Heart right ventricle (tissue), 16 donors: Measurements from ENCODE around the gene LPA. TPM values are rescaled to one million over a fixed set of nuclear protein-coding genes. Genes with fewer than 3 reads are reported as not detected.

ENCODE experiments used
- ATAC-seq, 8 donors: fragments of 200-7000 bp; cut with Tn5 transposase; one replicate each; pipeline ENCODE4 v1.9.1; 2020; ENCODE audit warnings: mild to moderate bottlenecking in 8 of 8, moderate library complexity in 8 of 8, moderate number of reproducible peaks in 1 of 8
- DNase-seq, 2 donors: peaks; one replicate each; pipeline ENCODE4 v3.0.0-alpha.2; 2020
- H3K27ac ChIP-seq, 10 donors: fragments of 200-600 bp; sonication (generic) in 2 of 10; one replicate each; pipeline versions ENCODE4 v1.5.0 to v1.8.0; 2020 to 2022; ENCODE audit warnings: mild to moderate bottlenecking in 3 of 10
- H3K27me3 ChIP-seq, 7 donors: fragments of 200-600 bp; one replicate each; pipeline ENCODE4 v1.8.0; 2021 to 2022; ENCODE audit warnings: mild to moderate bottlenecking in 2 of 7
- H3K36me3 ChIP-seq, 9 donors: fragments of 200-600 bp; sonication (generic) in 1 of 9; one replicate each; pipeline versions ENCODE4 v1.5.0 to v1.8.0; 2020 to 2022; ENCODE audit warnings: mild to moderate bottlenecking in 2 of 9
- H3K4me1 ChIP-seq, 9 donors: fragments of 200-600 bp; sonication (generic) in 1 of 9; one replicate each; pipeline versions ENCODE4 v1.5.0 to v1.8.0; 2020 to 2022; ENCODE audit warnings: mild to moderate bottlenecking in 4 of 9
- H3K4me3 ChIP-seq, 10 donors: fragments of 200-600 bp; sonication (generic) in 2 of 10; one replicate each; pipeline versions ENCODE4 v1.5.0 to v1.8.0; 2020 to 2022; ENCODE audit warnings: mild to moderate bottlenecking in 7 of 10, moderate library complexity in 2 of 10
- H3K9me3 ChIP-seq, 11 donors: fragments of 200-600 bp in 10 of 11; sonication (generic) in 2 of 11; one replicate each; pipeline versions ENCODE4 v1.5.0 to v1.8.0; 2013 to 2022; ENCODE audit warnings: mild to moderate bottlenecking in 2 of 11, control low read depth in 1 of 11, moderate library complexity in 1 of 11
- CTCF ChIP-seq, 9 donors: fragments of 200-600 bp; sonication (generic) in 2 of 9; IDR thresholded peaks; one replicate each; pipeline versions ENCODE4 v1.5.0 to v1.8.0; 2021 to 2022; ENCODE audit warnings: antibody characterized with exemption in 9 of 9, mild to moderate bottlenecking in 5 of 9, moderate library complexity in 1 of 9
- WGBS, 2 donors: extraction: QIAGEN DNeasy Blood & Tissue Kit; methylation state at CpG; one replicate each; pipeline ENCODE4 v1.1.7; 2013; ENCODE audit warnings: inconsistent platforms in 1 of 2; 5-methylcytosine and 5-hydroxymethylcytosine counted together
- intact Hi-C, 10 donors: fragments of 100-400 bp; cut with DNase I; formaldehyde crosslinking; loops; one replicate each; pipeline versions ENCODE4 v1.11.1 to v1.14.2; 2022
- polyA plus RNA-seq, 2 donors: library from polyadenylated mRNA; stranded (reverse); fragments of 200-250 nt; gene quantifications; one replicate each; pipeline ENCODE4 v1.2.3, GENCODE V29; 2013
- total RNA-seq, 10 donors: library from RNA; stranded (reverse); fragmentation: NEBNext Ultra II Directional in 3 of 10; extraction: Animal tissue kit (Norgen Biotek cat#: 25700) in 3 of 10; gene quantifications; one replicate each; pipeline versions ENCODE4 v1.2.1 to v1.2.4, GENCODE V29; 2021 to 2023
- donor health status: Arrhythmogenic right ventricular cardiomyopathy.
- donor health status: ischemic (EF 13 %, LVEDD 7.1; RV severe dilation, severe dysfunction).
- donor health status: healthy with polysubstance abuse.
- donor health status: DM: no; HTN: yes; CAD: no.
- donor health status: DM: no; HTN: no; CAD: no.
- donor health status: ischemic (EF 25% LVEDD 6.9; RV normal size, moderate dysfunction).
- donor health status: ischemic (EF 25% LVEDD 5.7; RV mildly dilated, moderate dysfunction).
- donor health status: healthy.
- donor health status: DM: yes; HTN: yes; CAD: no.
- donor health status: Ischemic cardiomyopathy.
- donor health status: ischemic (EF 35%, LVEDD 5.7; RV mildly dilated, moderate dysfunction).
- donor health status: nonischemic (EF 11% LVEDD 7.7; RV severe dilation, severe dysfunction).
- donor health status: DM: yes; HTN: yes; CAD: no.
- donor health status: PGD.
- donor health status: ischemic (EF 29% LVEDD 5.4; RV normal size, mild dysfunction).
- donor health status: nonischemic (EF 23%, LVEDD 6.1; RV moderate dilation, normal function).

Gene LPA
- total and polyA plus RNA-seq, 12 donors = not detected

GRCh38 chr6:160667639-160668481 lies 3.8 kb upstream of the LPA start:
- no peaks in the 10 kb centered on the region for H3K36me3 ChIP-seq
- no peak for DNase-seq

GRCh38 chr6:160662842-160663241 lies 1.2 kb downstream of the LPA start:
- Histone ChIP-seq H3K4me3 (no peak overlapping the region), H3K27me3 (peaks cover 0 to 29% (median 2%) of the 10 kb centered on the region in 7 donors), H3K4me1 (no peaks in the 10 kb centered on the region), H3K36me3 (no peaks in the 10 kb centered on the region), H3K27ac (no peak overlapping the region), H3K9me3 (peaks cover 0 to 7% (median 0%) of the 10 kb centered on the region in 11 donors)
- no peak for TF ChIP-seq CTCF (IDR thresholded peaks at IDR 0.05)
- ATAC-seq (no peak), DNase-seq (no peak)
- WGBS, 2 donors = 62 to 68% methylated on average over 2 of the region's 2 CpGs
- intact Hi-C loops = no loop called here

More at GRCh38 chr6:160667639-160668481, 3.8 kb upstream of the LPA start:
- ATAC-seq = no peak
- H3K27ac ChIP-seq = no peak overlapping the region
- peak in 6 of 9 donors; percentile 16 to 36 (median 28) for TF ChIP-seq CTCF (IDR thresholded peaks at IDR 0.05)
- peaks cover 0 to 16% (median 0%) of the 10 kb centered on the region in 11 donors for H3K9me3 ChIP-seq
- H3K27me3 ChIP-seq = peaks cover 0 to 28% (median 0%) of the 10 kb centered on the region in 7 donors
- no peak overlapping the region for H3K4me3 ChIP-seq
- intact Hi-C loops = no loop called here
- H3K4me1 ChIP-seq = no peaks in the 10 kb centered on the region
- 24 to 27% methylated on average over 9 of the region's 9 CpGs for WGBS, 2 donors

GRCh38 chr6:160662429-160662828 lies 1.6 kb downstream of the LPA start:
- Histone ChIP-seq H3K36me3 (no peaks in the 10 kb centered on the region), H3K27ac (no peak overlapping the region), H3K9me3 (peaks cover 0 to 11% (median 0%) of the 10 kb centered on the region in 11 donors), H3K4me1 (no peaks in the 10 kb centered on the region), H3K27me3 (peaks cover 0 to 29% (median 2%) of the 10 kb centered on the region in 7 donors), H3K4me3 (no peak overlapping the region)
- intact Hi-C loops = no loop called here
- no peak for TF ChIP-seq CTCF (IDR thresholded peaks at IDR 0.05)
- 16 to 26% methylated on average over 3 of the region's 3 CpGs for WGBS, 2 donors
- no peak for DNase-seq
- no peak for ATAC-seq

GRCh38 chr6:160661216-160661615 lies 2.9 kb downstream of the LPA start:
- intact Hi-C loops = no loop called here
- peaks cover 0 to 26% (median 2%) of the 10 kb centered on the region in 7 donors for H3K27me3 ChIP-seq
- ATAC-seq (no peak), DNase-seq (no peak)
- TF ChIP-seq CTCF (IDR thresholded peaks at IDR 0.05) = no peak
- no peak overlapping the region for H3K4me3 ChIP-seq
- H3K27ac ChIP-seq = no peak overlapping the region
- 55 to 59% methylated on average over 3 of the region's 3 CpGs for WGBS, 2 donors
- no peaks in the 10 kb centered on the region for H3K4me1 ChIP-seq
- peaks cover 0 to 23% (median 9%) of the 10 kb centered on the region in 11 donors for H3K9me3 ChIP-seq
- no peaks in the 10 kb centered on the region for H3K36me3 ChIP-seq
